PFSK-1 (cell line): ENCODE results near the gene FYB2.

Source experiments
- FOXP2 ChIP-seq: optimal IDR thresholded peaks from 2 replicates; pipeline ENCODE3; 2011; ENCODE audit warnings: borderline replicate concordance, control low read depth, inconsistent platforms; ENCODE audit not compliant: insufficient read depth; ENCODE audit errors: extremely low read length, extremely low read depth
- POLR2AphosphoS5 ChIP-seq: IDR thresholded peaks from 2 replicates; pipeline ENCODE4 v1.6.1; 2012; ENCODE audit warnings: low read depth, mild to moderate bottlenecking, control low read depth, low read length, moderate library complexity
- SIN3A ChIP-seq: IDR thresholded peaks from 2 replicates; pipeline ENCODE4 v1.6.1; 2012; ENCODE audit warnings: mild to moderate bottlenecking, low read length, moderate library complexity, borderline replicate concordance; ENCODE audit not compliant: insufficient read depth
- TAF1 ChIP-seq: IDR thresholded peaks from 2 replicates; pipeline ENCODE4 v1.6.1; 2012; ENCODE audit warnings: low read length, control low read depth, borderline replicate concordance; ENCODE audit not compliant: insufficient read depth
- TF ChIP-seq, protein P1 (sequence below), 2 experiments: IDR thresholded peaks; 2 replicates each; pipeline versions ENCODE4 v1.6.1 to v1.8.0; 2011 to 2012; ENCODE audit warnings: low read depth in 2 of 2, low read length in 2 of 2, control low read depth in 1 of 2, inconsistent platforms in 1 of 2, mild to moderate bottlenecking in 1 of 2, moderate library complexity in 1 of 2; ENCODE audit not compliant: insufficient read depth in 1 of 2

FYB2 gene

DNA sequence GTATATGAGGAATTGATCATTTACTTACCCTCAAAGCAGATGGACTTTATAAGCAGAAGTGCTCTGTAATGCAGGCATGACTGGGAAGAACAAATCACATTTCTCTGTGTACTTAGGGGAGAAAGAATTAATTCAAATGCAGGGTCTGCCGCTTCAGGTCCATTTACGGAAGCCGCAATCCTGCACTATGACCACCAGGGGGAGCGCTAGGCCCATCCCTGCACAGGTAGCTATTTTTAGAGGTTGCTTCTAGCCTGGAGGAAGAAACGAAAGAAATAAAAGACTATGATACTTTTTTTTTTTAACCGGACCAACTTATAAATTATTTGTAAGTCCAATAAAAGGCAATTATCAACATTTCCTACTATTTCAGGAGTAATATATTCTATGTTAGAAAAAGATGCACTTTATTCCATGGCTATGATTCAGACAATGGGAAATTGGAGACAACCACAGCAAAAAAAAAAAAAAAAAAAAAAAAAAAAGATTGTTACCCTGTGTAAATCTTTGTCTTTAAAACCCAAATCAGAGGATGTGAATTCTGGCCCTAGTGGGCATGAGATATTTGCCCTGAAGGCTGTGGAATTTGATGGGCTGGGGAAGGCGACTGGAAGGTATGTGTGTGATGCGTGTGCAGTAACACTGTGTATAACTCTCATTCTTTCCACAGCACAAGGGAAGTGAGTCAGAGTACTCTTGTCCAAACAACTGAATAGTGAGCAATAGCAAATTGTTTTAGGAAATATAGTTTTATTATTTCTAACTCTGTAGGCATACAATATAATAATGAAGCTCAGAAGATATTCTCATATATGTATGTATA is 12.9 kb upstream of the FYB2 start:
- TF ChIP-seq SIN3A = no peak
- no peak for TF ChIP-seq POLR2AphosphoS5
- no peak for TF ChIP-seq FOXP2

DNA sequence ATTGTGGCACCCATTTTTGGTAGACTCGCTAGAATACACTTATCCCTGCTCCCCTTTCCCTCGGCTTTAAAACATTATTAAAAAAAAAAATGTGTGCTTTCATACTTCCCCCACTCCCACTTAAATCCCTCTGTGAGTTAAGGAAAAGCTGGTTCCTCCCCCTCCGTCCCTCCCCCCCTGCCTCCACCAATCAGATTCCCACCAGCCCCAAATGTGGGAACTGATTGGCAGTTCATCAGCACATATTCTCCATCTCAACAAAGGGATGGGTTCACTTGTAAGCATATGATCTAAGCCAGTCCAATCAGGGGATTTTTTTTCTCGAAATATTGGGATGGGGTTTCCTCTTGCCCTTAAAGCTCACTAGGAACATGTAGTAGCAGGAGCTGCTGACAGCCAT is 10.8 kb upstream of the FYB2 start:
- TF ChIP-seq, protein P1, sequence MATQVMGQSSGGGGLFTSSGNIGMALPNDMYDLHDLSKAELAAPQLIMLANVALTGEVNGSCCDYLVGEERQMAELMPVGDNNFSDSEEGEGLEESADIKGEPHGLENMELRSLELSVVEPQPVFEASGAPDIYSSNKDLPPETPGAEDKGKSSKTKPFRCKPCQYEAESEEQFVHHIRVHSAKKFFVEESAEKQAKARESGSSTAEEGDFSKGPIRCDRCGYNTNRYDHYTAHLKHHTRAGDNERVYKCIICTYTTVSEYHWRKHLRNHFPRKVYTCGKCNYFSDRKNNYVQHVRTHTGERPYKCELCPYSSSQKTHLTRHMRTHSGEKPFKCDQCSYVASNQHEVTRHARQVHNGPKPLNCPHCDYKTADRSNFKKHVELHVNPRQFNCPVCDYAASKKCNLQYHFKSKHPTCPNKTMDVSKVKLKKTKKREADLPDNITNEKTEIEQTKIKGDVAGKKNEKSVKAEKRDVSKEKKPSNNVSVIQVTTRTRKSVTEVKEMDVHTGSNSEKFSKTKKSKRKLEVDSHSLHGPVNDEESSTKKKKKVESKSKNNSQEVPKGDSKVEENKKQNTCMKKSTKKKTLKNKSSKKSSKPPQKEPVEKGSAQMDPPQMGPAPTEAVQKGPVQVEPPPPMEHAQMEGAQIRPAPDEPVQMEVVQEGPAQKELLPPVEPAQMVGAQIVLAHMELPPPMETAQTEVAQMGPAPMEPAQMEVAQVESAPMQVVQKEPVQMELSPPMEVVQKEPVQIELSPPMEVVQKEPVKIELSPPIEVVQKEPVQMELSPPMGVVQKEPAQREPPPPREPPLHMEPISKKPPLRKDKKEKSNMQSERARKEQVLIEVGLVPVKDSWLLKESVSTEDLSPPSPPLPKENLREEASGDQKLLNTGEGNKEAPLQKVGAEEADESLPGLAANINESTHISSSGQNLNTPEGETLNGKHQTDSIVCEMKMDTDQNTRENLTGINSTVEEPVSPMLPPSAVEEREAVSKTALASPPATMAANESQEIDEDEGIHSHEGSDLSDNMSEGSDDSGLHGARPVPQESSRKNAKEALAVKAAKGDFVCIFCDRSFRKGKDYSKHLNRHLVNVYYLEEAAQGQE (IDR thresholded peaks at IDR 0.05; ENCODE audit: insufficient read depth in 1 of 2, low read depth in 2 of 2, low read length in 2 of 2) = no peak
- TF ChIP-seq TAF1 (no peak), FOXP2 (no peak), SIN3A (no peak), POLR2AphosphoS5 (no peak)

DNA sequence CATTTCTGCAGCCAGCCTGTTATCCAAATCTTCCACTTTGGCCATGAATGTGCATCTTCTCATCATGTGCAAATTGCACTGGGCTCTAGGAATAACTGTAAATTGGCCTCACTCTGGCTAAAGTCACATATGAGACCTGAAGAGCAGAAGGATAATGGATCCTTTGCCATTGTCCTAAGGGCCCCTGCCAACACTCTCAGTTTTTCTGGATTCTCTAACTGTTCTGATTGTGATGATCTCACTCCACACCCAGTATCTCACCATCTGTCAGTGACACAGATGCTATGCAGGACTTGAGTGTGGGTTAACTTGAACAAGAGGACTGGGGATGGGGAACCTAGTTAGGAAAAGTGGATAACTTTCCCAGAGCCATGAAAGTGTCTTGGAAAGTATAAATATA is 8.5 kb upstream of the FYB2 start:
- no peak for TF ChIP-seq POLR2AphosphoS5
- no peak for TF ChIP-seq SIN3A
- TF ChIP-seq, protein P1 (IDR thresholded peaks at IDR 0.05; ENCODE audit: insufficient read depth in 1 of 2, low read depth in 2 of 2, low read length in 2 of 2) = no peak
- no peak for TF ChIP-seq TAF1
- no peak for TF ChIP-seq FOXP2

DNA sequence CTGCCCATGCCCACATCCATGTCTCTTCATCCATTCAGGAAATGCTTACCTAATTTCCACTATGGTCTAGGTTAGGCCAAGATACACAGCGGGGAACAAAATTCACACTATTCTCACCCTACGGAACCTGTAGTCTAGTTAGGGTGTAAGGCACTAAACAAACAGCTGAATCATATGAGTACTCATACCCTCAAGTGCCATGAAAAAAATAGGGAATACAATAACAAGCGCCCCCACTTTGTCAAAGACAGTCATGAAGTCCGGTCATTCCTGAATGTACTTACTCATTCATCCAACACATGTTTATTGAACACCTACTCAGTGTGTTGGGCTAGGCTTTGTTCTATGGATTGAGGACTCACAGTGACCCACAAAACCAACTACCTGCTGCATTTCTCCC is 6.2 kb upstream of the FYB2 start:
- TF ChIP-seq SIN3A (no peak), TAF1 (no peak), FOXP2 (no peak), POLR2AphosphoS5 (no peak)
- TF ChIP-seq, protein P1 (IDR thresholded peaks at IDR 0.05; ENCODE audit: insufficient read depth in 1 of 2, low read depth in 2 of 2, low read length in 2 of 2) = no peak

DNA sequence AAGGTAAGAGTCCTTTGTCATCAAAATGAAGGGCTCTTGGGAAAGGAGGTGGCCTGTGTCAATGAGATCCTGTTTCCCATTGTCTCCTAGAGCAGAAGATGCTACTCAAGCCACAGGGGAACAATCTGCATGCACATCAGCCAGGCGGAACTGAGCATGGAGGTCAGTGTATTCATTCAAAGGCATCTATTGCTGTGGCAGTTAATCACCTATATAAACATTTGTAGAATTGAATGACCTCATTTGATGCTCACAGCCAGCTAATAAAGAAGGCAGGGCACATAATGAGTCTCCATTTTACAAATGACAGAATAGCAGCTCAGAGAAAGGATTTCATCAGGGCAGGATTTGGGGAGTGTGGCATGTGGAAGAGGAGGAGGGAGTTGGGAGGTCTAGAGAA is 5.7 kb upstream of the FYB2 start:
- TF ChIP-seq SIN3A (no peak), TAF1 (no peak), POLR2AphosphoS5 (no peak), FOXP2 (no peak)
- TF ChIP-seq, protein P1 (IDR thresholded peaks at IDR 0.05; ENCODE audit: insufficient read depth in 1 of 2, low read depth in 2 of 2, low read length in 2 of 2) = no peak
